Kasumi-1 (cell line): ENCODE results near the gene HPN.

Experiments used
- DNase-seq, 2 experiments: peaks; one replicate each; lab custom pipeline; 2025; lab: John Stamatoyannopoulos, UW

The HPN gene

GRCh38 chr19:35062942-35063341 is 21.4 kb downstream of the HPN start:
- DNase-seq = no peak

GRCh38 chr19:35063940-35064818 is 22.7 kb downstream of the HPN start:
- no peak for DNase-seq

- DNase-seq = no peak
Measured at GRCh38 chr19:35065574-35065973, 24.1 kb downstream of the HPN start.

GRCh38 chr19:35066121-35066520 is 24.6 kb downstream of the HPN start:
- no peak for DNase-seq

GRCh38 chr19:35066691-35067563 is 25.4 kb downstream of the HPN start:
- peak; percentile 77 to 84 for DNase-seq

- DNase-seq = no peak
Measured at GRCh38 chr19:35068941-35069634, 27.6 kb downstream of the HPN start.

- DNase-seq = no peak
Measured at GRCh38 chr19:35069696-35070095, 28.2 kb downstream of the HPN start.

- DNase-seq = no peak
Measured at GRCh38 chr19:35070471-35070870, 28.9 kb downstream of the HPN start.

GRCh38 chr19:35073516-35073915 is 32.0 kb downstream of the HPN start:
- DNase-seq = no peak

GRCh38 chr19:35073941-35074340 is 32.4 kb downstream of the HPN start:
- no peak for DNase-seq

GRCh38 chr19:35074426-35075201 is 33.1 kb downstream of the HPN start:
- DNase-seq = no peak

- DNase-seq = no peak
Measured at GRCh38 chr19:35075202-35076025, 33.9 kb downstream of the HPN start.

GRCh38 chr19:35076026-35076370 is 34.5 kb downstream of the HPN start:
- no peak for DNase-seq

- DNase-seq = no peak
Measured at GRCh38 chr19:35076657-35077056, 35.1 kb downstream of the HPN start.

GRCh38 chr19:35077411-35078223 is 36.1 kb downstream of the HPN start:
- DNase-seq = no peak

- DNase-seq = no peak
Measured at GRCh38 chr19:35079826-35080225, 38.3 kb downstream of the HPN start.

GRCh38 chr19:35080613-35081170 is 39.2 kb downstream of the HPN start:
- no peak for DNase-seq

- DNase-seq = no peak
Measured at GRCh38 chr19:35081201-35081600, 39.7 kb downstream of the HPN start.

- DNase-seq = no peak
Measured at GRCh38 chr19:35083691-35084508, 42.4 kb downstream of the HPN start.
